Measurements from ENCODE around the gene BAZ2B.
"Not testable (repeated sequence)": the region's sequence is repeated elsewhere in the genome, so short reads cannot be mapped to it uniquely, and the experiment has no call there.

Gene BAZ2B, protein sequence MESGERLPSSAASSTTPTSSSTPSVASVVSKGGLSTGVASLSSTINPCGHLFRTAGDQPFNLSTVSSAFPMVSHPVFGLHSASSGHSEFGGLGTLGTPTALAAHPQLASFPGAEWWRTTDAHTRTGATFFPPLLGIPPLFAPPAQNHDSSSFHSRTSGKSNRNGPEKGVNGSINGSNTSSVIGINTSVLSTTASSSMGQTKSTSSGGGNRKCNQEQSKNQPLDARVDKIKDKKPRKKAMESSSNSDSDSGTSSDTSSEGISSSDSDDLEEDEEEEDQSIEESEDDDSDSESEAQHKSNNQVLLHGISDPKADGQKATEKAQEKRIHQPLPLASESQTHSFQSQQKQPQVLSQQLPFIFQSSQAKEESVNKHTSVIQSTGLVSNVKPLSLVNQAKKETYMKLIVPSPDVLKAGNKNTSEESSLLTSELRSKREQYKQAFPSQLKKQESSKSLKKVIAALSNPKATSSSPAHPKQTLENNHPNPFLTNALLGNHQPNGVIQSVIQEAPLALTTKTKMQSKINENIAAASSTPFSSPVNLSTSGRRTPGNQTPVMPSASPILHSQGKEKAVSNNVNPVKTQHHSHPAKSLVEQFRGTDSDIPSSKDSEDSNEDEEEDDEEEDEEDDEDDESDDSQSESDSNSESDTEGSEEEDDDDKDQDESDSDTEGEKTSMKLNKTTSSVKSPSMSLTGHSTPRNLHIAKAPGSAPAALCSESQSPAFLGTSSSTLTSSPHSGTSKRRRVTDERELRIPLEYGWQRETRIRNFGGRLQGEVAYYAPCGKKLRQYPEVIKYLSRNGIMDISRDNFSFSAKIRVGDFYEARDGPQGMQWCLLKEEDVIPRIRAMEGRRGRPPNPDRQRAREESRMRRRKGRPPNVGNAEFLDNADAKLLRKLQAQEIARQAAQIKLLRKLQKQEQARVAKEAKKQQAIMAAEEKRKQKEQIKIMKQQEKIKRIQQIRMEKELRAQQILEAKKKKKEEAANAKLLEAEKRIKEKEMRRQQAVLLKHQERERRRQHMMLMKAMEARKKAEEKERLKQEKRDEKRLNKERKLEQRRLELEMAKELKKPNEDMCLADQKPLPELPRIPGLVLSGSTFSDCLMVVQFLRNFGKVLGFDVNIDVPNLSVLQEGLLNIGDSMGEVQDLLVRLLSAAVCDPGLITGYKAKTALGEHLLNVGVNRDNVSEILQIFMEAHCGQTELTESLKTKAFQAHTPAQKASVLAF (N-terminal part only)

DNA sequence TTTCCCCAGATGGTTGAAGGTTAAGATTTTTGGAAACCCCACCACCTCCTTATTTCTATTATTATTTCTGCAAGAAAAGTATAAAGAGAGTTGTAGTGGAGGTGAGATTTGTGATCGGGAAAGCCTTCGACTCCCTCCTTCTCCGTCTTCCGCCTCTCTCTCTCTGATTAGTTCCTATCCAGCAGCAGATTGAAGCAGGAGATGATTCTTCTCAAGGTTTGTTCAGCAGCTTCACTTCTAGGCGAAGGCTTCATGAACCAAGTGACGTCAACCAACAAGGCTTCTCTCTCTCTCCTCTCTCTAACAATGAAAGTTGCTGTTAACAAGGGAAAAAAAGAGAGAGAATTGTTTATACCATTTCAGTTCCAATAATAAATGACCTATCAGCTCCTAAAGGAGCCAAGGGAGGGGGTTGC is at the start of gene BAZ2B:
Gene BAZ2B (minus strand): TSS at position 263 of the 416 bp plus-strand sequence. CDS start 137,829 bp downstream, outside the sequence.
- DNase-seq: peak in 1 of 2 experiments; percentile 35

DNA sequence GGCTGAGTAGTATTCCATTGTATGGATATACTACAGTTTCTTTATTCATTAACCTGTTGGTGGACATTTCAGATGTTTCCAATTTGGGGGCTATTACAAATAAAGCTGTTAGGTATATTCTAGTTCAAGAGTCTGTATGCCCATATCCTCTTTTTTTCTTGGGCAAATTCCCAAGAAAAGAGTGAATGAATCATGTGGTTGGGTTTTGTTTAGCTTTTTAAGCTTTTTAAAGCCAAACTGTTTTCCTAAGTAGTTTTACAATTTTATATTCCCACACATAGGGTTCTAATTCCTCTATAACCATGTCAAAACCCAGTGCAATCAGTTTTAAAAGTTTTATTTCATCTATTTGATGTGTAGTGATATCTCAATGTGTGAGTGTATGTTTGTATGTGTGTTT is 44.9 kb upstream of the BAZ2B start:
- DNase-seq: no peak

DNA sequence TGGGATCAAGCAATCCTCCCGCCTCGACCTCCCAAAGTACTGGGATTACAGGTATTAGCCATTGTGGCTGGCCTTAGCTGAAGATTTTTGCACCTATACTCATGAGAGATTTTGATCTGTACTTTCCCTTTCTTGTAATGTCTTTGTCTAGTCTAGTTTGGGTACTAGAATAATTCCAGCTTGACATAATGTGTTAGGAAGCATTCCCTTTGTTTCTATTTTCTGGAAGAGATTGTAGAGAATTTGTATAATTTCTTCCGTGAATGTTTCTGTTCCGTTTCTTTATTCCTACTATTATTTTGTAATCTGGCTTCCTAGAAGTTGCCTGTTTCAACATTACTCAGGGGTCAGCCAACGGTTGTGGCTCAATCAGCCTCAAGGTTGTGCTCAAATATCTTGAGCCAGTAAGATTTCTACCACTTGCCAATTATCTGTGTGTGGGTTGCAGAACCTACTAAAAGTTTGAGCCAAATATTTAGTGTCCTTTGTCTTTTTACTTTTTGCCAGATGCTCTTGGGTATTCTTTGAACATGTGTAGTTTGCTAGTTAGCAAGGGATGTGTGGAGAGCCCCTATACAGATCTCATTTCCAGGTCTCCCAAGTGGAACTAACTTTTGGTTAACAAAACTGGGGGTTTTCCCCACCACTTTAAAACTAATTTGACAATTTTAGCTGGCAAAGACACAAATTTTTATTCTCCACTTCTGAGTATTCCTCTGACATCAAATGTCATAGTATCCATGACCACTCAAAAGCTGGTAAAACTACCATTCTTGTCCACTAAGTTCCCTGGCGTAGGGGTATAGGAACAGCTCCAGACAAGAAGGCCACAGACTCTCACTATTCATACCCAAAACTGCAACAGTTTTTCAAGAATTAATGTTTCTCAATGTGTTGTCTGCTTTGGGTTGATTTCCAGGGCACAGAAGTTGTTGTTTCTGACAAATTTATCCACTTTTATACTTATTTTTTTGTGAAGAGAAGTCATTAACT is 42.8 kb upstream of the BAZ2B start:
- DNase-seq: no peak

DNA sequence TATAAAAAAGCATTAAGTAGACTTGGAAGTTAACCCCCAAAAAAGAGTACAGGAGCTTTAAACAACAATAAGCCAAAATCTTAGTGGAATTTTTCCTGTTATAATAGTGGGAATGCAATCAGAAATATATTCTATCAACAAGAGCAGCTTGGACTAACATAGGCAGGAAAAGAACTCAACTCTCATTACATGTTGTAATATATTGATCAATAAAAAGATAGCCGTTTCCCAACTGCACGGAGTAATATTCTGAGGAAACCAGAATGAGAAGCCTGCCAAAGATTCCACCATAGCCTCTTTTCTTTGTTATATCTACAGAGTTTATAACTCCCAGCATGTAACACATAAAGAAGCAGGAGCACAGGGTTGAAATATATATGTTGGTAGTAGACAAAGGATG is 37.6 kb upstream of the BAZ2B start:
- no peak for DNase-seq

DNA sequence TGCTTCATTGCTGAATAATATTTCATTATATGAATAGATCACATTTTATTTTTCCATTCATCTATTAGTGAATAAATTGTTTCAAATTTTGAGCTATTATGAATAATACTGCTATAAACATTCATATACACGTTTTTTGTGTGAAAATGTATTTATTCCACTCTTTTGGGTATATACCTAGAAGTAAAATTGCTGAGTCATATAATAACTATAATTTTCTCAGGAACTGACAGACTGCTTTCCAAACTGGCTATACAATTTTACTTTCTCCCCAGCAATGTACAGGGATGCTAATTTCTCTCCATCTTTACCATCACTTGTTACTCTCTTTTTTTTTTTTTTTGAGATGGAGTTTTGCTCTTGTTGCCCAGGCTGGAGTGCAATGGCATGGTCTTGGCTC is 35.5 kb upstream of the BAZ2B start:
- DNase-seq: no peak

DNA sequence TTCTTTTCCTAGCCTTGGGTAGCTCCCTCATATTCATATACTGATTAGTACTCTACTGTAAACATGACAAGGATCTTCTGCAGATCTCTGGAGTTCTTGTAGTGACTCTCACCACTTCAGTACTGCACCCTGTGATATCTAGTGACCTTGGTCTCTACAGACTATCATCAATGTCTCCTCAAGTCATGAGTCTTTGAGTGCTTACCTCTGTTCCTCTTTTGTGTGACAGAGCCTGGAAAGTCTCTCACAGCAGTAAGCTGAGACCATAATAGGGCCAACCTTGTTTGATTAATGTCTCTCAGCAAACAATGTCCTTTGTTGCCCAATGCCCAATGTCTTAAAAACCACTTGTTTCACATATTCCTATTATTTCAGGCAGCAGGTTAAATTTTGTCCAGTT is 34.2 kb upstream of the BAZ2B start:
- DNase-seq: no peak

DNA sequence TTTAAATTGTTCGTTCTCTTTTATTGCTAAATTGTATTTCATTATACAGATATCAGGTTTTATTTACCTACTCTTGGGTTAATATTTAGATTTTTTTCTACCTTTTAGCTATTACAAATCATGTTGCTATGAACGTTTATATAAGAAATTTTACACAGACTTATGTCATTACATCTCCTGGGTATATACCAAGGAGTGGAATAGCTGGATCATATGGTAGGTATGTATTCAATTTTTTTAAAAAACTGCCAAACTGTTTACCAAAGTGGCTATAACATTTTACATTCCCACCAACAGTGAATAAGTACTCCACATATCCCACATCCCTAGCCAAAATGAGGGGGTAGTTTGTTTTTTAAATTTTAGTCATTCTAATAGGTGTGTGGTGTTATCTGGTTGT is 32.3 kb upstream of the BAZ2B start:
- DNase-seq: no peak

DNA sequence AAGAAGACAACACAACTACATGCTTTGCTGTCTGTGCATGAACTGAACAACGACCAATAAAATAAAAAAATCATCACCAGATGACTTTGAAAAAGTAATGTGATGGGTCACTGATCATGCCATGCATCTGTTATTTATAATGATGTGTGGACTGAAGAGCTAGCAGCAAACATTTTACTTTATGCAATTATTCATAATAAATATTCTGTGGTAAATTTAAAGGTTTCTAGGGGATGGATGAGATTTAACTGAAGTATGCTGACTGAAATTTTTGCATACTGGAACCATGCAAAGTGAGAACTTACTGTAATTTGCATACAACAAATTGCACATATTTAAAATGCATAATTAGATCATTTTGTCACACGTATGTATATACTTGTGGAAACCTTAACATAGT is 31.3 kb upstream of the BAZ2B start:
- no peak for DNase-seq

DNA sequence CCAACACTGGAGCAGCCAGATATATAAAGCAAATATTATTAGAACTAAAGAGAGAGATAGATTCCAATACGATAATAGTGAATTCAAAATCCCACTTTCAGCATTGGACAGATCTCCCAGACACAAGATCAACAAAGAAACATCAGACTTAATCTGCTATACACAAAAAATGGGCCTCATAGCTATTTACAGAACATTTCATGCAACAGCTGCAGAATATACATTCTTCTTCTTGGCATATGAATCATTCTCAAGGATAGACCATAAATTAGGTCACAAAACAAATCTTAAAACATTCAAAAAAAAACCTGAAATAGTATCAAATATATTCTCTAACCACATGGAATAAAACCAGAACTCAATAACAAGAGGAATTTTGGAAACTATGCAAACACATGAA is 23.8 kb upstream of the BAZ2B start:
- no peak for DNase-seq

DNA sequence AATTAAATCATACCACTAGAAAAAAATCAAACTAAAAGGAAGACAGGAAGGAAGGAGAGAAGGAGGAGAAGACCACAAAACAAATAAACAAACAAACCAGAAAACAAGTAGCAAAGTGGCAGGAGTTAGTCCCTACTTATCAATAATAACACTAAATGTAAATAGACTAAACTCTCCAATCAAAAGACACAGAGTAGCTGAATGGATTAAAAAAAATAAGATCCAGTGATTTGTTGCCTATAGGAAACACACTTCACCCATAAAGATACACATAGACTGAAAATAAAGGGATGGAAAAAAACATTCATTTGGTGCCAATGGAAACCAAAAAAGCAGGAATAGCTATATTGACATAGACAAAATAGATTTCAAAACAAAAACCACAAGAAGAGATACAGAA is 23.4 kb upstream of the BAZ2B start:
- DNase-seq: no peak

DNA sequence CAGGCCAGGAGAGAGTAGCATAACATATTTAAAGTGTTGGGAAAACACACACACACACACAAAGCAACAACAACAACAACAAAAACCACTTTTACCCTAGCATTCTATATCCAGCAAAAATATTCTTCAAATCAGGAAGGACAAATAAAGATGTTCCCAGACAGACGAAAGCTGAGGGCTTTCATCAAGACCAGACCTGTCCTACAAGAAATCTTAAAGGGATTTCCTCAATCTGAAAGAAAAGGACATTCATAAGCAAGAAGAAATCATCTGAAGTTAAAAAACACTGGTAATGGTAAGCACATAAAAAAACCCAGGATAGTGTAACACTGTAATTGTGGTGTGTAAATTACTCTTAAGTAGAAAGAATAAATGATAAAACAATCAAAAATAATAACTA is 22.7 kb upstream of the BAZ2B start:
- no peak for DNase-seq

DNA sequence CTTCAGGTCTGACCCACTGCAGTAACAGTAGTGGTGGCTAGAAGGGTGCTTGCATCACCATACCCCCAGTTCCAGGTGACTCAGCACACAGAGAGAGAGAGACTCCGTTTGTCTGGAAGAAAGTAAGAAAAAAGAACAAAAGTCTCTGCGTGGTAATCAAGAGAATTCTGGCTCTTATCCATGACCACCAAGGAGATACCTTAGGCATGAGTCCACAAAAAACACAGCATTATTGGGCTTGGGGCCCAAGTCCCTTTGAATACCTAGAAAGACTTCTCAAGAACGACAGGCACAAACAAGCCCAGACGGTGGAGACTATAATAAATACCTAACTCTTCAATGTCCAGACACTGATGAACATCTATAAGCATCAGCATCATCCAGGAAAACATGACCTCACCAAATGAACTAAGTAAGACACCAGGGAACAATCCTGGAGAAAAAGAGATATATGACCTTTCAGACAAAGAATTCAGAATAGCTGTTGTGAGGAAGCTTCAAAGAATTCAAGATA is 21.7 kb upstream of the BAZ2B start:
- DNase-seq: peak in 1 of 2 experiments; percentile 17

DNA sequence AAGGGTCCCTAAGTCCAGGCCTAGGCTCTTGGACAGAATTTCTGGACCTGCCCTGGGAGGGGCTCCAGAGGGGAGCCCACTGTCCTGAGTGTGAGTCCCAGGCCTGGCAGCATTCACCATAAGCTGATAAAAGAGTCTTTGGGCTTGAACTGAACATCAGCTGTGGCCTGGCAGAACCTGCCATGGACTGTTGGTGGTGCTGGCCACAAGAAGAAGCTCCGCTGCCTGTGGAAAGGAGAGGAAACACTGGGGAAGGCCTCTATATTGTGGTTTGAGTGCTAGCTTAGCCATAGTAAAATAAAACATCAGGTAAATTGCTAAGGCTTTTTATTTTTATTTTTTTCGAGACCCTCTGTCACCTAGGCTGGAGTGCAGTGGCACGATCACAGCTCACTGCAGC is 20.9 kb upstream of the BAZ2B start:
- DNase-seq: no peak

DNA sequence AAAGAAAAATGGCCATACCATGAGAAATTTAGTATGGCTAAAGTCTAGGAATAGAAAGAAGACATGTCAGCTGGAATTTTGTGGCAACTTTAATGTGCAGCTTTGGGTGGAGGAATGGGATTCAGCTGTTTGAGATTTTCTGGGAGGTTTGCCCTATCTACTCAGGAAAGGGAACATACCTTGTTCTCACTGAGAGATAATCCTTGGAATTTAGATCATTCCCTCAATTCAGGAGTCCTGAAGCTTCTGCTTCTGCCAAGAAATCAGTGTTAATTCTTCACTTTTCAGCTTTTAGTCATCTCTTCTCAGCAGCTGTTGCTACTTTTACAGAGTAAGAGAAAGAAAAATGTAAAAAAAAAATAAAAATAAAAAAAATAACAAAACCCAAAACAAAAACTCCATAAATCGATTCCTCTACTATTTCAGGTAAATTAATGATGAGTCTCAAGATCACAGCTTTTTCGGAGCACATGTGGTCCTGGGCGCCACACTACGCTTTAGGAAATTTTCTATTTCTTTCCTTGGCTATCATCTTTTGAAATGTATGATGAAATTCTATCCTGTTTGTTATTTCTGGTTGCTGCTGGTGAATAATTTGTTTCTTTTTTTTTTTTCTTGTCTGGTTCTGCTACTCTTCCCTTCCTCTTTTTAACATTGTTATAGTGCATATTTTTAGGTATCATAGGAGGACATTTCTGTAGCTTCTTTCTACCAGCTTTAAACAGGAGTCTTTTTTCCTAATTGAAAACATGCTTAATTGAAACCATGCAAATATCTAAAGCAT is 18.9 kb upstream of the BAZ2B start:
- no peak for DNase-seq

DNA sequence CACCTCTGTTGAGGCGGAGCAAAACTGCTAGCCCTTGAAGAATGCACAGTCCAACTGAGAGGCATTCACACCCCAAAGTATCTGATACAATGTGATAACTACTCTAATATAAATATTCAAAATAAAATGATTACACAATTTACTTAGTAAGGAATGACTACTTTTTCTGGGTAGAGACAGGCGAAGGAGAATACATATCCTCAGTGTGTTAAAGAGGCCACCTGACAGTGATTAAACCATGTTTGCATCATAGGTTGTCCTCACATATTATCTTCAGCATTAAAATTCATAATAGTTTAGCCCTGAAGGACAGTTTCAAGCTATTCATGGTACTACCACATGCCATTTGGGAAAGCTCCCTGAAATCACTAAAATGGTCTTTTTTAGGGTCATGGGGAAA is 16.9 kb upstream of the BAZ2B start:
- no peak for DNase-seq

DNA sequence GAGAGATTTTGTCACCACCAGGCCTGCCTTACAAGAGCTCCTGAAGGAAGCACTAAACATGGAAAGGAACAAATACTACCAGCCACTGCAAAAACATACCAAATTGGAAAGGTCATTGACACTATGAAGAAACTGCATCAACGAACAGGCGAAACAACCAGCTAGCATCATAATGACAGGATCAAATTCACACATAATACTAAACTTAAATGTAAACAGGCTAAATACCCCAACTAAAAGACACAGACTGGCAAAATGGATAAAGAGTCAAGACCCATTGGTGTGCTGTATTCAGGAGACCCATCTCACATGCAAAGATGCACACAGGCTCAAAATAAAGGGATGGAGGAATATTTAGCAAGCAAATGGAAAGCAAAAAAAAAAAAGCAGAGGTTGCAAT is 9.3 kb upstream of the BAZ2B start:
- not testable (repeated sequence) for DNase-seq

DNA sequence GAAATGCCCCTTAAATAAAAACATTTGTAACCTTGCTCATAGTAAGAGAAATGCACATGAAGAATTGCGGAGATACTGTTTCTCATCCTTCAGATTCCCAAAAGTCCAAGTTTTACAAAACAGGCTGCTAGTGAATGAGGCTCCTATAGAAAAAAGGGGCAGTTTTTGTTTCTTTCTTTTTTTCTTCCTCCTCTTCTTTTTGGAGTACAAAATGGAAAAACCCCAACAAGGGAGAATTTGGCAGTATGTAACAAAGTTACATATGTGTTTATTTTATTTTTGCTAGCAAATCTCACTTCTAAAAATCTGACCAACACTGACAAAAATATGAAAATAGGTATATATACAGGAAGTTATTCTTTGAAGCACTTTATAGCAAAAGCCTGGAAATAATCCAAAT is 7.1 kb upstream of the BAZ2B start:
- no peak for DNase-seq

DNA sequence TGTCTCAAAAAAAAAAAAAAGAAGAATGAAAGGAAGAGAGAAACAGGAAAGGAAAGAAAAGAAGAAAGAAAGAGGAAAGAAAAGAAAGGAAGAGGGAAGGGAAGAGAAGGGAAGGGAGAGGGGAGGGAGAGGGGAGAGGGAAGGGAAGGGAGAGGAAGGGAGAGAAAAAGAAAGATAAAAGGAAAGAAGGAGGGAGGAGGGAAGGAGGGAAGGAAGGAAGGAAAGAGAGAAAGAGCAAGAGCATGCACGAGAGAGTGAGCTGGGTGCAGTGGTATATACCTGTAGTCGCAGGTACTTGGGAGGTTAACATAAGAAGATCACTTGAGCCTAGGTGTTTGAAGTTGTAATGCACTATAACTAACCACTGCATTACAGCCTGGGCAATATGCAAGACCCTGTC is 6.6 kb upstream of the BAZ2B start:
- DNase-seq: no peak

DNA sequence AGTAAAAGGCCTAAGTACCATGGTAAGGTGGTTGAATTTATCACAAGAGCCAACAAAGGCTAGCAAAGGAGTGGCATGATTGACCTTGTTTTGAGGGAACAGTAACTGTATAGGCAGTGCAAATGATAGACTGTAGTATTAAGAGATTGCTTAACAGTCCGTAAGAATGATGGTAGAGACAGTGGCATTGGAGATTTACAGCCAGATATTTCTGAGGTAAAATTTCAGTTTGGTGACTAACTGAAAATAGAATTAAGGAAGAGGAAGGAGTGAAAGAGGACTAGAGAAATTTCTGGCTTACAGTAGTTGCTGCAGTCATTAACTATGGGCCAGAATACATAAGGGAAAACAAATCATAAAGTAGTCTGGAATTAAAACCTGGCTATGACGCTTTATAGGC is 4.4 kb upstream of the BAZ2B start:
- no peak for DNase-seq

DNA sequence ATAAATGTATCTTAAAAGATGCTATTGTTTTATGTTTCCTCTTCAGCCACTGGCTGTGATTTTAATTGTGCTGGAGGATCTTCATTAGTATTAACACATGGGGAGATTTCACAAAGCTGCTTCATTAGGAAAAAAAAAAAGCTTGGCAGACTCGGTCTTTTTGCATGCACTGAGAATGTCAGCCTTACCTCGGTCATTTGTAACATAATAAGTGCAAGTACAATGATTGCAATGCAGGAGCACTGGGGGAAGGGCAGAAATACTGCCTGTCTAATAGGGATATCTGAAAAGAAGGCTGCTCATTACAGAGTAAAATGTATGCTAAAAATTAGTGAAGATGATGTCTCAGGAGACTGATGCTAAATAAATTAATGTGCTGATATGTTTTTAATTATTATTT is 1.3 kb upstream of the BAZ2B start:
- no peak for DNase-seq

DNA sequence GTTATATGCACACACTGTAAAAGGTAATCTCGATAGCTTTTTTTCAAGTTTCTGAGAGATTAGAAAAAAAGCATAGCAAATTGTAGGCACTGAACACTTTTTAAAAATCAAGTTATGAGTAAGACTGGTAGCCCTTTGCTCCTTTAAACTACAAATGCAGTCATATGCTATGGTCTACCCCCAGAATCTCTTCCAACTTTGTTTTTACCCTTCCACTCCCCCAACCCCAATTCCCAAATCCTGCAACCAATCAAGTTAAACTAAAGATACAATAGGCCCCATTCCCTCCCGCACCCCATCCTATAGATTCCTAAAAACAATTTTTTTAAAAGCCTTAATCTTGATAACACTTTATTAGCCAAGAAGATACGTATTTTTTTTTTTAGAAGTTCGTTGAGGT is 752 bp upstream of the BAZ2B start:
- no peak for DNase-seq
